MM.1S (cell line): ENCODE data around the gene GSX2.

Experiments used
- DNase-seq: peaks from one replicate; pipeline ENCODE4 v3.0.0-alpha.2; 2015
- H2AFZ ChIP-seq: fragments of 300-600 bp; sonication (generic); 2 replicates; pipeline ENCODE4 v1.6.0; 2016; ENCODE audit warnings: antibody characterized with exemption, low read length
- H3F3A ChIP-seq: fragments of 300-600 bp; sonication (generic); 2 replicates; pipeline ENCODE4 v1.6.1; 2016; ENCODE audit warnings: mild to moderate bottlenecking, antibody characterized with exemption, low read length, moderate library complexity, mixed read lengths; ENCODE audit not compliant: insufficient read depth
- H3K27ac ChIP-seq: fragments of 300-600 bp; sonication (generic); 2 replicates; pipeline ENCODE4 v1.5.1; 2016; ENCODE audit warnings: mild to moderate bottlenecking, low read length
- H3K27me3 ChIP-seq: fragments of 300-600 bp; sonication (generic); replicated peaks from 2 replicates; pipeline ENCODE4 v1.6.0; 2016; ENCODE audit warnings: low read length; ENCODE audit not compliant: insufficient read depth
- H3K36me3 ChIP-seq: fragments of 300-600 bp; sonication (generic); replicated peaks from 2 replicates; pipeline ENCODE4 v1.6.1; 2016; ENCODE audit warnings: mild to moderate bottlenecking, low read length, mixed read lengths; ENCODE audit not compliant: insufficient read depth
- H3K4me1 ChIP-seq: fragments of 300-600 bp; sonication (generic); 2 replicates; pipeline ENCODE4 v1.6.1; 2016; ENCODE audit warnings: low read length, mixed read lengths
- H3K4me2 ChIP-seq: fragments of 300-600 bp; sonication (generic); 2 replicates; pipeline ENCODE4 v1.6.0; 2016; ENCODE audit warnings: low read depth, low read length
- H3K4me3 ChIP-seq: fragments of 300-600 bp; sonication (generic); 2 replicates; pipeline ENCODE4 v1.5.1; 2016; ENCODE audit warnings: low read length, mixed read lengths
- H3K79me2 ChIP-seq: fragments of 300-600 bp; sonication (generic); 2 replicates; pipeline ENCODE4 v1.6.1; 2016; ENCODE audit warnings: mixed run types, low read length, mixed read lengths
- H3K9ac ChIP-seq: fragments of 300-600 bp; sonication (generic); 2 replicates; pipeline ENCODE4 v1.6.1; 2016; ENCODE audit warnings: low read length, mixed read lengths
- H3K9me2 ChIP-seq: fragments of 300-600 bp; sonication (generic); replicated peaks from 2 replicates; pipeline ENCODE4 v1.6.1; 2016; ENCODE audit warnings: mild to moderate bottlenecking, low read length, mixed read lengths; ENCODE audit not compliant: insufficient read depth
- H3K9me3 ChIP-seq: fragments of 300-600 bp; sonication (generic); replicated peaks from 2 replicates; pipeline ENCODE4 v1.6.1; 2016; ENCODE audit warnings: mild to moderate bottlenecking, low read length, mixed read lengths; ENCODE audit not compliant: insufficient read depth
- H4K20me1 ChIP-seq: fragments of 300-600 bp; sonication (generic); 2 replicates; pipeline ENCODE4 v1.6.1; 2016; ENCODE audit warnings: mild to moderate bottlenecking, low read length, moderate library complexity, mixed read lengths; ENCODE audit not compliant: insufficient read depth
- EZH2 ChIP-seq: fragments of 300-600 bp; sonication (generic); optimal IDR thresholded peaks from 2 replicates; pipeline ENCODE3; 2017; ENCODE audit warnings: low read depth, mild to moderate bottlenecking, antibody characterized with exemption, low read length, mixed read lengths
- EZH2phosphoT487 ChIP-seq: fragments of 300-600 bp; sonication (generic); IDR thresholded peaks from 2 replicates; pipeline ENCODE4 v1.6.1; 2018; ENCODE audit warnings: antibody characterized with exemption, low read length
- TF ChIP-seq, protein P1 (sequence below): fragments of 300-600 bp; sonication (generic); IDR thresholded peaks from 2 replicates; pipeline ENCODE4 v1.5.1; 2016; ENCODE audit warnings: antibody characterized with exemption, low read length, mixed read lengths

GSX2 gene

DNA sequence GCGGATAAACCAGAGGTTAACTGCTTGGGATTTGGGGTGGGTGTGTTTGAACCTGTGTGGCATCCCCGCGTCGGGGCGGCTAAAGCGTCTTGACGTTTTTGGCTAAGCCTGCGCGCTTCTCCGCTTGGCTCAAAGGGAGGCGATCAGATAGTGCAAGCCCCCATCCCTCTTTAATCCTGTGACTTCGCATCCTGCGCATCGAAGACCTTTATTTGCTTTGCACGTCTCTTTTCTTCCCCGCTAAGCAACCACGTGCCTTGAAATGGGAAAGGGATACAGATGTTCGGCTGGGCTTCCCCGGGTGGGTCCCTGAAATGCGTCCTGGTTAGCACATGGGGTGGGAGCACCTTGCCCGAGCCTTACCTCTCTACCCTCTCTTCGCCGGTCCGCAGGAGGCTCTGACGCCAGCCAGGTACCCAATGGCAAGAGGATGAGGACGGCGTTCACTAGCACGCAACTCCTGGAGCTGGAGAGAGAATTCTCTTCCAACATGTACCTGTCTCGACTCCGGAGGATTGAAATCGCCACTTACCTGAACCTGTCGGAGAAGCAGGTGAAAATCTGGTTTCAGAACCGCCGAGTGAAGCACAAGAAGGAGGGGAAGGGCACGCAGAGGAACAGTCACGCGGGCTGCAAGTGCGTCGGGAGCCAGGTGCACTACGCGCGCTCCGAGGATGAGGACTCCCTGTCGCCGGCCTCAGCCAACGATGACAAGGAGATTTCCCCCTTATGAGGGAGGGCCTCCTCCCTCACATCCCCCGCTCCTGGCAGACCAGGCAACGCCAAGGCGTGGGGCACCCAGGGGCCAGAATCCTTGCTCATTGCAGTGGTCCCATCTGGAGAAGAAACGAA, 1.5 kb downstream of the GSX2 start:
- no peaks in the 10 kb centered on the region for H3K4me1 ChIP-seq
- no peaks in the 10 kb centered on the region for H3F3A ChIP-seq
- H3K36me3 ChIP-seq: no peaks in the 10 kb centered on the region
- DNase-seq: no peak
- no peaks in the 10 kb centered on the region for H3K9me2 ChIP-seq
- no peaks in the 10 kb centered on the region for H3K9me3 ChIP-seq
- H4K20me1 ChIP-seq: no peaks in the 10 kb centered on the region
- peaks cover 55% of the 10 kb centered on the region for H3K27me3 ChIP-seq
- no peak overlapping the region for H3K9ac ChIP-seq
- H3K4me2 ChIP-seq: peak overlapping the region; percentile 19; the same call in 1 of the 2 replicates
- H3K27ac ChIP-seq: no peak overlapping the region
- no peak overlapping the region for H3K4me3 ChIP-seq
- H3K79me2 ChIP-seq: no peaks in the 10 kb centered on the region
- H2AFZ ChIP-seq: no peak overlapping the region
- TF ChIP-seq EZH2: no peak
- TF ChIP-seq EZH2phosphoT487: no peak
- TF ChIP-seq, protein P1, sequence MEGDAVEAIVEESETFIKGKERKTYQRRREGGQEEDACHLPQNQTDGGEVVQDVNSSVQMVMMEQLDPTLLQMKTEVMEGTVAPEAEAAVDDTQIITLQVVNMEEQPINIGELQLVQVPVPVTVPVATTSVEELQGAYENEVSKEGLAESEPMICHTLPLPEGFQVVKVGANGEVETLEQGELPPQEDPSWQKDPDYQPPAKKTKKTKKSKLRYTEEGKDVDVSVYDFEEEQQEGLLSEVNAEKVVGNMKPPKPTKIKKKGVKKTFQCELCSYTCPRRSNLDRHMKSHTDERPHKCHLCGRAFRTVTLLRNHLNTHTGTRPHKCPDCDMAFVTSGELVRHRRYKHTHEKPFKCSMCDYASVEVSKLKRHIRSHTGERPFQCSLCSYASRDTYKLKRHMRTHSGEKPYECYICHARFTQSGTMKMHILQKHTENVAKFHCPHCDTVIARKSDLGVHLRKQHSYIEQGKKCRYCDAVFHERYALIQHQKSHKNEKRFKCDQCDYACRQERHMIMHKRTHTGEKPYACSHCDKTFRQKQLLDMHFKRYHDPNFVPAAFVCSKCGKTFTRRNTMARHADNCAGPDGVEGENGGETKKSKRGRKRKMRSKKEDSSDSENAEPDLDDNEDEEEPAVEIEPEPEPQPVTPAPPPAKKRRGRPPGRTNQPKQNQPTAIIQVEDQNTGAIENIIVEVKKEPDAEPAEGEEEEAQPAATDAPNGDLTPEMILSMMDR: no peak

DNA sequence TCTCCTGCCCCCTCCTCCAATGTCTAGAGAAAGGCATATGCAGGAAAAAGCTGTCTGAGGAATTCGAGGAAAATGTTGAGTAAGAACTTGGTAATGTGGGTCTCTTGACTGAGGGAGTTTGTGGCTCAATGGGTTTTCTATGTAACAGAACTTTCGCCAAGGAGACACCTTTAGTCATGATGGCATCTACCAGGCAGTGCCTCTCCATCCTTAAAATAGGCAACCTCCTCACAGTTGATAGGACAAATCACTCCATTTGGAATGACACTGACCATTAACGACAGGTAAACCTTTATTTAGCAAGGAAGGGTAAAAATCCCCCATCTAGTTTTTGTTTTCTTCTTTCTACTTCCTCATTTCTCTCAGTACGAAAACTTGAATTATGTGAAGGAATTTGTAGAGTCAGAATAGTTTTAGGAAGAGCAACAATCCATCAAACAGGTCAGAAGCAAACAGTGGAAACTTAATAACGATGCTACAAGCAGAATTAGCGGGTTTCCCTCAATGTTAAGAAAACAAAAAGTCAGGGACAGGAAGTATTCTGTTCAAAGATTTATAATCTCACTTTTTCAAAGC, 2.7 kb downstream of the GSX2 start:
- Histone ChIP-seq H3K4me2 (no peak overlapping the region), H3K36me3 (no peaks in the 10 kb centered on the region), H3K79me2 (no peaks in the 10 kb centered on the region), H3K9me2 (no peaks in the 10 kb centered on the region), H2AFZ (no peak overlapping the region), H3K4me1 (no peaks in the 10 kb centered on the region), H3K27me3 (peaks cover 52% of the 10 kb centered on the region), H3F3A (no peaks in the 10 kb centered on the region), H3K4me3 (no peak overlapping the region), H3K9ac (no peak overlapping the region), H4K20me1 (no peaks in the 10 kb centered on the region), H3K27ac (no peak overlapping the region), H3K9me3 (no peaks in the 10 kb centered on the region)
- TF ChIP-seq, protein P1: no peak
- TF ChIP-seq EZH2phosphoT487 (no peak), EZH2 (no peak)
- DNase-seq: no peak

DNA sequence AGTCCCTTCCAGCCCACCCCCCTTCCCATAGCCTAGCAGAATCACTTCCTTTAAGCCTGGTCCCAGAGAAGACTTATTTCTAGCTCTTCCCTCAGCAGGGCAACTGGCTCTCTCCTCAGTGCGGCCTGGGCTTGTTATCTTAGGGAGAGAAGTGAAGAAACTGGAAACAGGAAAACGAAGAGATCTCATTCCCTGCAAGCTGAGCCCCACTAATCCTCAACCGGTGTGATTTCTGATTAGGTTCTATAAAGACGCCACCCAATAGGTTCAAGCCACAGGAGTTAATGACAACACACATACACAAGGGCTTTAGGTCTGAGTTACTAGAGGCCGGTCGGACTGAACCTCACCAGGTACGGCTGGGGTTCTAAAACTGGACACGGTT, 3.2 kb downstream of the GSX2 start:
- Histone ChIP-seq H3K36me3 (no peaks in the 10 kb centered on the region), H2AFZ (no peak overlapping the region), H3F3A (no peaks in the 10 kb centered on the region), H3K4me3 (no peak overlapping the region), H3K9me3 (no peaks in the 10 kb centered on the region), H3K27me3 (peaks cover 47% of the 10 kb centered on the region), H3K4me2 (no peak overlapping the region), H3K9me2 (no peaks in the 10 kb centered on the region), H3K27ac (no peak overlapping the region), H3K4me1 (no peaks in the 10 kb centered on the region), H4K20me1 (no peaks in the 10 kb centered on the region), H3K79me2 (no peaks in the 10 kb centered on the region), H3K9ac (no peak overlapping the region)
- no peak for TF ChIP-seq EZH2
- TF ChIP-seq, protein P1: no peak
- TF ChIP-seq EZH2phosphoT487: no peak
- DNase-seq: no peak
